Lower leg skin (tissue), 4 donors: ENCODE measurements around the gene CENPS. TPM values are rescaled to one million over a fixed set of nuclear protein-coding genes. Genes with fewer than 3 reads are reported as not detected.
A peak's percentile ranks its signal among the peaks of the same experiment; 100 is the strongest.

Experiments used
- DNase-seq, 2 donors: peaks; one replicate each; pipeline ENCODE4 v3.0.0-alpha.2; 2019; ENCODE audit warnings: low spot score in 2 of 2
- H3K4me3 ChIP-seq: fragments of 200-600 bp; sonication (generic); 2 replicates; pipeline ENCODE4 v1.5.1; 2017; ENCODE audit warnings: mild to moderate bottlenecking, low read depth; ENCODE audit not compliant: poor library complexity, severe bottlenecking
- CTCF ChIP-seq, 3 donors: fragments of 450-650 bp; IDR thresholded peaks; one replicate each; pipeline ENCODE4 v1.5.1; 2016; ENCODE audit warnings: antibody characterized with exemption in 3 of 3, mild to moderate bottlenecking in 3 of 3, moderate library complexity in 2 of 3
- POLR2A ChIP-seq, 2 donors: fragments of 450-650 bp; IDR thresholded peaks; one replicate each; pipeline ENCODE4 v1.6.1; 2016 to 2017; ENCODE audit warnings: antibody characterized with exemption in 2 of 2, mild to moderate bottlenecking in 1 of 2, moderate library complexity in 1 of 2
- WGBS, 2 donors: methylation state at CpG; one replicate each; pipeline ENCODE4 v1.1.5; 2018; 5-methylcytosine and 5-hydroxymethylcytosine counted together
- intact Hi-C: fragments of 100-400 bp; cut with DNase I; formaldehyde crosslinking; loops from one replicate; pipeline ENCODE4 v1.15.0; 2023; ENCODE audit warnings: low total_unique reads
- total RNA-seq, 4 donors: library from RNA; depleted of rRNA; stranded (reverse); fragments of >200 nt; gene quantifications; one replicate each; pipeline ENCODE4 v1.1.0, GENCODE V29; 2016

CENPS gene
- 1 to 10 TPM in 2 of 4 donors, under 1 TPM in 2; 0.42 to 1.8 (median 0.97) TPM for total RNA-seq

DNA sequence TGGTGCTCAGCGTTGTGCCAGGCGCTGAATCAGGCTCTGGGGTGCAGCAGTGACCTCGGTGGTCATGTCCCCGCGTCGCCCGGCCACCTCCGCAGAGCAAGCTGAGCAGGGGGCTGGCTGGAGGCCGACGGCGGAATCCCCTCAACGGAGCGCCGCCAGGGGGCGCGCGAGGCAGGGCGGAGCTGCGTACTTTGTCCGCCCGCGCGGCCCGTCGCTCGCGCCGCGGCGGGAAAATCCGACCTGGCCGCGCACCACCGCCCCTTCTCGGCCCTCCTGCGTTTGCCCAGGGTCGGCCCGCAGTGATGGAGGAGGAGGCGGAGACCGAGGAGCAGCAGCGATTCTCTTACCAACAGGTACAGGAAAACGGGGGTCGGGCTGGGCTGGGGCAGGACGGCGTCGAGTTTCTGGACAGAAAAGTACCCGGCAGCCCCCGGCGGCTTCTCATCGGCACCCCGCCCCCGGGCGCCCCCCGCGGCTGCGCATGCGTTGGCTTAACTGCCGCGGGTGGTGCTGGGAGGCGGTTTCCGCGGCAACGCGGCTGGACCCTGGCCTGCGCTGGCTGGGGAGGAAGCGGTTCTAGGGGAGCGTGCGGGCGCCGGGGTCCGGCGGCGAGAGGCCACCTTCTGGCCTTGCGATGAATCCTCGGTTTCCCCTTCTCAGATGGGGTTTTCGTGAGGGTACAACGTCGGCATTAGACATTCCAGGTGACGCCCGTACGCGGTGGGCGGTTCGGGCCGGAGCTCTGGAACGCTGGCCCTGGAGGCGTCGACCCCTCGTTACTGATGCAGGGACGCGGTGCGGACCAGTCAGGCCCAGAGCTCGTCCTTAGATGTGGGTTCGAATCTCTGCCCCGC is at the start of gene CENPS:
TSS of gene CENPS (plus strand) at position 218 of the 854 bp plus-strand sequence. CDS start at position 303, 85 bp downstream.
- TF ChIP-seq CTCF (IDR thresholded peaks at IDR 0.05) (peak in 2 of 3 donors; percentile 52 to 93), POLR2A (IDR thresholded peaks at IDR 0.05) (no peak)
- peak; percentile 65 to 98 for DNase-seq
- intact Hi-C loops, result loop anchor here (5.0 kb wide), 1 partner anchor 62 kb away; no protein-coding TSS in a partner anchor
- peak within 1 kb of the TSS; percentile 64 for H3K4me3 ChIP-seq
- WGBS, 2 donors, result 0% methylated on average over 22 to 49 of the region's 95 CpGs

GRCh38 chr1:10380594-10381275 is 49.5 kb upstream of the CENPS start:
- no peak overlapping the region for H3K4me3 ChIP-seq
- TF ChIP-seq POLR2A (IDR thresholded peaks at IDR 0.05) (no peak), CTCF (IDR thresholded peaks at IDR 0.05) (no peak)
- DNase-seq, result no peak
- intact Hi-C loops, result no loop called here
- 57 to 63% methylated on average over 5 of the region's 5 CpGs for WGBS, 2 donors

DNA sequence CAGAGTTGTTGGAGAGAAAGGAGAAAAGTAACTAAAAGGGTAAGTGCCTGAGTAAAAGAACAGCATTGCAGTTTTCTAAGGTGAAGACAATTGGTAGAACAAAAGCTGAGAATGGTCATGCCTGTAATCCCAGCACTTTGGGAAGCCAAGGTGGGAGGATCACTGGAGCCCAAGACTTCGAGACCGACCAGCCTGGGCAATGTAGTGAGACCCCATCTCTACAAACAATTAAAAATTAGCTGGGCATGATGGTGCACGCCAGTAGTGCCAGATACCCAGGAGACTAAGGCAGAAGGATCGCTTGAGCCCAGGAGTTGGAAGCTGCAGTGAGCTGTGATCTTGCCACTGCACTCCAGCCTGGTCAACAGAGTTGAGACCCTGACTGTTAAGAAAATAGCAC is 46.6 kb upstream of the CENPS start:
- TF ChIP-seq CTCF (IDR thresholded peaks at IDR 0.05) (no peak), POLR2A (IDR thresholded peaks at IDR 0.05) (no peak)
- intact Hi-C loops, result no loop called here
- H3K4me3 ChIP-seq, result no peak overlapping the region
- DNase-seq, result no peak
- 78 to 95% methylated on average over 4 of the region's 4 CpGs for WGBS, 2 donors

GRCh38 chr1:10384219-10384618 is 46.0 kb upstream of the CENPS start:
- intact Hi-C loops, result no loop called here
- DNase-seq, result no peak
- no peak for TF ChIP-seq CTCF (IDR thresholded peaks at IDR 0.05)
- no peak for TF ChIP-seq POLR2A (IDR thresholded peaks at IDR 0.05)
- 79 to 82% methylated on average over 8 of the region's 8 CpGs for WGBS, 2 donors
- H3K4me3 ChIP-seq, result no peak overlapping the region

DNA sequence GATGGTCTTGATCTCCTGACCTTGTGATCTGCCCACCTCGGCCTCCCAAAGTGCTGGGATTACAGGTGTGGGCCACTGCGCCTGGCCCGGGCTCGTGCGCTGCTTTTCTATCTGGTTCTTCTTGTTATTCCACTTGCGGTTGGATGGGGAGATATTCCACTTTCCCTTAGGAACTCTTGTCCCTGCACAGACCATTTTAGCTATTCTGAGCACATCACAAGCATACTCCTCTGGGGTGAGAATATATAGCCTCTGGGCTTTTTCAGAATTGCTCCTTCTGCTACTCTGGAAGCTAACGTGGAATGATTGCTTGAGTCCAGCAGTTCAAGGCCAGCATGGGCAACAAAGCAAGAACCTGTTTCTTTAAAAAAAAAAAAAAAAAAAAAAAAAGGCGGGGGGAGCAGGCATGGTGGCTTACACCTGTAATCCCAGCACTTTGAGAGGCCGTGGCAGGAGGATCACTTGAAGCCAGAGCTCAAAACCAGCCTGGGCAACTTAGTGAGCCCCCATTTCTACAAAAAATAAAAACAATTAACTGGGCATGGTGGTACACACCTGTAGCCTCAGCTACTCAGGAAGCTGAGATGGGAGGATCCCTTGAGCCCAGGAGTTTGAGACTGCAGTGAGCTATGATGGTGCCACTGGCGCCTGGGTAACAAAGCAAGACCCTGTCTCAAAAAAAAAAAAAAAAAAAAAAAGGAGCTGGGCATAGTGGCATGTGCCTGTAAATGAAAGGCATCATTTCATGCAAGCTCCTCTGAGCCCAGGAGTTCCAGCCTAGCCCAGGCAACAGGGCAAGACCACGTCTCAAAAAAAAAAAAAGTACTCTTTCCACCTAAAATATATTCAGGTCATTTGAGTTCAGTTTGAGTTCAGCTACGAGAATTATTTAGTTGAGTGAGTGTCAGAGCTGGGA is 43.2 kb upstream of the CENPS start:
- no peak overlapping the region for H3K4me3 ChIP-seq
- intact Hi-C loops, result no loop called here
- DNase-seq, result no peak
- TF ChIP-seq POLR2A (IDR thresholded peaks at IDR 0.05) (no peak), CTCF (IDR thresholded peaks at IDR 0.05) (no peak)
- WGBS, 2 donors, result 46 to 53% methylated on average over 12 of the region's 12 CpGs
